Colonic mucosa (tissue), 4 donors: ENCODE data around the gene THRA. TPM values are rescaled to one million over a fixed set of nuclear protein-coding genes. Genes with fewer than 3 reads are reported as not detected.

Source experiments
- DNase-seq: peaks from one replicate; pipeline ENCODE4 v3.0.0-alpha.2; 2020
- H3K27ac ChIP-seq: fragments of 200-600 bp; one replicate; pipeline ENCODE4 v1.8.0; 2021
- H3K27me3 ChIP-seq: fragments of 200-600 bp; one replicate; pipeline ENCODE4 v1.8.0; 2021
- H3K36me3 ChIP-seq: fragments of 200-600 bp; one replicate; pipeline ENCODE4 v1.8.0; 2021
- H3K4me1 ChIP-seq: fragments of 200-600 bp; one replicate; pipeline ENCODE4 v1.8.0; 2021; ENCODE audit warnings: mild to moderate bottlenecking
- H3K4me3 ChIP-seq: fragments of 200-600 bp; one replicate; pipeline ENCODE4 v1.8.0; 2021
- H3K9ac ChIP-seq, 2 donors: one replicate each; pipeline ENCODE4 v1.7.0; 2013; ENCODE audit warnings: control low read depth in 2 of 2, low read depth in 2 of 2, low read length in 2 of 2
- H3K9me3 ChIP-seq: fragments of 200-600 bp; one replicate; pipeline ENCODE4 v1.8.0; 2021
- CTCF ChIP-seq: fragments of 200-600 bp; IDR thresholded peaks from one replicate; pipeline ENCODE4 v1.8.0; 2022; ENCODE audit warnings: antibody characterized with exemption, mild to moderate bottlenecking
- intact Hi-C: fragments of 100-400 bp; cut with DNase I; formaldehyde crosslinking; loops from one replicate; pipeline ENCODE4 v1.14.1; 2022
- total RNA-seq, 2 donors: library from RNA; stranded (reverse); fragmentation: NEBNext Ultra II Directional in 1 of 2; extraction: Animal tissue kit (Norgen Biotek cat#: 25700) in 1 of 2; gene quantifications; one replicate each; pipeline ENCODE4 v1.2.1, GENCODE V29; 2021
- donor health status: healthy.
- donor health status: DM: no; HTN: no; CAD: no.
- donor health status: DM: no; HTN: no; CAD: no.

Gene THRA
- total RNA-seq, 2 donors from 2014 or later: 40.3 to 44.5 TPM

GRCh38 chr17:40065769-40066510 lies 3.2 kb downstream of the THRA start:
- H3K4me1 ChIP-seq: peaks cover 39% of the 10 kb centered on the region
- no peaks in the 10 kb centered on the region for H3K27me3 ChIP-seq
- H3K36me3 ChIP-seq: no peaks in the 10 kb centered on the region
- no peak for TF ChIP-seq CTCF
- H3K9me3 ChIP-seq: no peaks in the 10 kb centered on the region
- H3K9ac ChIP-seq: peak overlapping the region in 1 of 2 donors; percentile 19
- DNase-seq: no peak
- peak overlapping the region; percentile 77 for H3K27ac ChIP-seq
- H3K4me3 ChIP-seq: no peak overlapping the region
- intact Hi-C loops: no loop called here

GRCh38 chr17:40067710-40068109 lies 4.9 kb downstream of the THRA start:
- no peaks in the 10 kb centered on the region for H3K9me3 ChIP-seq
- no peak for TF ChIP-seq CTCF
- intact Hi-C loops: no loop called here
- H3K27ac ChIP-seq: peak overlapping the region; percentile 91
- H3K4me3 ChIP-seq: no peak overlapping the region
- no peaks in the 10 kb centered on the region for H3K36me3 ChIP-seq
- DNase-seq: no peak
- H3K27me3 ChIP-seq: no peaks in the 10 kb centered on the region
- H3K4me1 ChIP-seq: peaks cover 55% of the 10 kb centered on the region
- H3K9ac ChIP-seq: peak overlapping the region; percentile 20 to 83

- no peaks in the 10 kb centered on the region for H3K36me3 ChIP-seq
- H3K27me3 ChIP-seq: no peaks in the 10 kb centered on the region
- H3K4me1 ChIP-seq: peaks cover 59% of the 10 kb centered on the region
- H3K27ac ChIP-seq: peak overlapping the region; percentile 91
- intact Hi-C loops: no loop called here
- no peaks in the 10 kb centered on the region for H3K9me3 ChIP-seq
- peak overlapping the region; percentile 10 for H3K4me3 ChIP-seq
- no peak for TF ChIP-seq CTCF
- peak overlapping the region; percentile 20 to 83 for H3K9ac ChIP-seq
- no peak for DNase-seq
Measured at GRCh38 chr17:40068129-40068581, 5.4 kb downstream of the THRA start.

GRCh38 chr17:40068584-40068916 lies 5.8 kb downstream of the THRA start:
- Histone ChIP-seq H3K4me3 (peak overlapping the region; percentile 10), H3K27me3 (no peaks in the 10 kb centered on the region), H3K4me1 (peaks cover 62% of the 10 kb centered on the region), H3K9me3 (no peaks in the 10 kb centered on the region), H3K36me3 (no peaks in the 10 kb centered on the region), H3K9ac (peak overlapping the region; percentile 60 to 83), H3K27ac (peak overlapping the region; percentile 91)
- TF ChIP-seq CTCF: no peak
- no peak for DNase-seq
- intact Hi-C loops: no loop called here

GRCh38 chr17:40068917-40069750 lies 6.4 kb downstream of the THRA start:
- peak overlapping the region; percentile 91 for H3K27ac ChIP-seq
- no peaks in the 10 kb centered on the region for H3K27me3 ChIP-seq
- no peak for TF ChIP-seq CTCF
- H3K4me3 ChIP-seq: peak overlapping the region; percentile 10
- no peaks in the 10 kb centered on the region for H3K36me3 ChIP-seq
- H3K4me1 ChIP-seq: peaks cover 65% of the 10 kb centered on the region
- H3K9ac ChIP-seq: peak overlapping the region; percentile 60 to 83
- intact Hi-C loops: no loop called here
- no peaks in the 10 kb centered on the region for H3K9me3 ChIP-seq
- DNase-seq: peak; percentile 90
